ENCODE data around the gene DEAF1.

- TF ChIP-seq CTCF (IDR thresholded peaks at IDR 0.05) (no peak), POLR2A (IDR thresholded peaks at IDR 0.05) (no peak)
Observed at GRCh38 chr11:620935-621814, 73.8 kb downstream of the DEAF1 start.
